Measurements from ENCODE around the gene MAP4K4. TPM values are rescaled to one million over a fixed set of nuclear protein-coding genes. Genes with fewer than 3 reads are reported as not detected.
"Not testable (repeated sequence)": the region's sequence is repeated elsewhere in the genome, so short reads cannot be mapped to it uniquely, and the experiment has no call there.

MAP4K4 gene
- polyA plus RNA-seq, 1 donor (not counting 4 experiments of a cell fraction or from before 2014, with no cell fraction given) = 84.1 TPM

DNA sequence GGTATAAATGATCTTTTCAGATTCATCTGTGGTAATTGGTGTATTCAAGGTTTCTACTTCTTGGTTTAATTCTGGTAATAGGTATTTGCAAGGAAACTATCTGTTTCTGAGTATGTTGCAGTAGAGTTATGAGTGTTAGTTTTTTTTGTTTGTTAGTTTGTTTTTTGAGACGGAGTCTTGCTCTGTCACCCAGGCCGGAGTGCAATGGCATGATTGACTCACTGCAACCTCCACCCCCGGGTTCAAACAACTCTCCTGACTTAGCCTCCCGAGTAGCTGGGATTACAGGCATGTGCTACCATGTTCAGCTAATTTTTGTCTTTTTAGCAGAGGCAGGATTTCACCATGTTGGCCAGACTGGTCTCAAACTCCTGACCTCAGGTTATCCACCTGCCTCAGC is 233.3 kb downstream of the MAP4K4 start:
- no peak for TF ChIP-seq EZH2 (IDR thresholded peaks at IDR 0.05; ENCODE audit: low read length)
- TF ChIP-seq, protein P1, sequence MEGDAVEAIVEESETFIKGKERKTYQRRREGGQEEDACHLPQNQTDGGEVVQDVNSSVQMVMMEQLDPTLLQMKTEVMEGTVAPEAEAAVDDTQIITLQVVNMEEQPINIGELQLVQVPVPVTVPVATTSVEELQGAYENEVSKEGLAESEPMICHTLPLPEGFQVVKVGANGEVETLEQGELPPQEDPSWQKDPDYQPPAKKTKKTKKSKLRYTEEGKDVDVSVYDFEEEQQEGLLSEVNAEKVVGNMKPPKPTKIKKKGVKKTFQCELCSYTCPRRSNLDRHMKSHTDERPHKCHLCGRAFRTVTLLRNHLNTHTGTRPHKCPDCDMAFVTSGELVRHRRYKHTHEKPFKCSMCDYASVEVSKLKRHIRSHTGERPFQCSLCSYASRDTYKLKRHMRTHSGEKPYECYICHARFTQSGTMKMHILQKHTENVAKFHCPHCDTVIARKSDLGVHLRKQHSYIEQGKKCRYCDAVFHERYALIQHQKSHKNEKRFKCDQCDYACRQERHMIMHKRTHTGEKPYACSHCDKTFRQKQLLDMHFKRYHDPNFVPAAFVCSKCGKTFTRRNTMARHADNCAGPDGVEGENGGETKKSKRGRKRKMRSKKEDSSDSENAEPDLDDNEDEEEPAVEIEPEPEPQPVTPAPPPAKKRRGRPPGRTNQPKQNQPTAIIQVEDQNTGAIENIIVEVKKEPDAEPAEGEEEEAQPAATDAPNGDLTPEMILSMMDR (optimal IDR thresholded peaks at IDR 0.05 in 1 of 3, IDR thresholded peaks at IDR 0.05 in 1 of 3, conservative IDR thresholded peaks at IDR 0.05 in 1 of 3; ENCODE audit: extremely low read depth in 1 of 3, insufficient read depth in 2 of 3, low read length in 3 of 3) = no peak
- no peaks in the 10 kb centered on the region for H3K36me3 ChIP-seq (ENCODE audit: control insufficient read depth in 2 of 2, extremely low read depth in 1 of 2, insufficient read depth in 2 of 2, low read length in 2 of 2)
- peaks cover 8% of the 10 kb centered on the region for H3K9me3 ChIP-seq (ENCODE audit: control insufficient read depth, low read depth, low read length)
- H3K4me2 ChIP-seq (ENCODE audit: control insufficient read depth, extremely low read depth, insufficient read depth, low read depth, low read length) = no peak overlapping the region
- dilution Hi-C loops (cut with MboI; ENCODE audit: extremely low pct_ligation_motif_present, low sequenced_read_pairs) = no loop called here
- H4K20me1 ChIP-seq (ENCODE audit: control insufficient read depth, extremely low read depth, insufficient read depth, low read length) = no peaks in the 10 kb centered on the region
- no peaks in the 10 kb centered on the region for H3K9me1 ChIP-seq (ENCODE audit: control insufficient read depth, extremely low read depth, insufficient read depth, low read length)
- DNase-seq (ENCODE audit: low read depth, low spot score) (no peak), FAIRE-seq (no peak)
- H3K27ac ChIP-seq (ENCODE audit: control insufficient read depth, insufficient read depth, low read length) = no peak overlapping the region
- H3K9ac ChIP-seq (ENCODE audit: control insufficient read depth, extremely low read depth, insufficient read depth, low read length) = no peak overlapping the region
- H2AFZ ChIP-seq (ENCODE audit: control insufficient read depth, low read length) = no peak overlapping the region
- no peak overlapping the region for H3K4me3 ChIP-seq (ENCODE audit: control insufficient read depth in 2 of 3, extremely low read depth in 1 of 3, insufficient read depth in 2 of 3, low read depth in 1 of 3, low read length in 3 of 3)
- no peaks in the 10 kb centered on the region for H3K79me2 ChIP-seq (ENCODE audit: control insufficient read depth, insufficient read depth, low read length)
- no peaks in the 10 kb centered on the region for H3K27me3 ChIP-seq (ENCODE audit: control insufficient read depth, extremely low read depth, insufficient read depth, low read length)
- no peaks in the 10 kb centered on the region for H3K4me1 ChIP-seq (ENCODE audit: control insufficient read depth, extremely low read depth, insufficient read depth, low read length)

DNA sequence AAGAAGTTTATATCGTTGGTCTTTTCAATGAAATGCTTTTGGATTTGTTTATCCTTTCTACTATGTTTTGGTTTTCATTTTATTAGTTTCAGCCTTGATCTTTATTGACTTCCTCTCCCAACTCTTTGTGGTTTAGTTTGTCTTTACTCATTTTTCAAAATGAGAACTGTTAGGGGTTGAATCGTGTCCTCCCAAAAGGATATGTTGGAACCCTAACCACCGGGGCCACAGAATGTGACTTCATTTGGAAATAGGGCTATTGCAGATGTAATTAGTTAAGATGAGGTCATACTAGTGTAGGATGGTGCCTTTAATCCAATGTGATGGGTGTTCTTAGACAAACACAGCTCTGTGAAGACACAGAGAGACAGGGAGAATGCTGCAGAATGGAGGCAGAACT is 233.9 kb downstream of the MAP4K4 start:
- dilution Hi-C loops (cut with MboI; ENCODE audit: extremely low pct_ligation_motif_present, low sequenced_read_pairs) = no loop called here

DNA sequence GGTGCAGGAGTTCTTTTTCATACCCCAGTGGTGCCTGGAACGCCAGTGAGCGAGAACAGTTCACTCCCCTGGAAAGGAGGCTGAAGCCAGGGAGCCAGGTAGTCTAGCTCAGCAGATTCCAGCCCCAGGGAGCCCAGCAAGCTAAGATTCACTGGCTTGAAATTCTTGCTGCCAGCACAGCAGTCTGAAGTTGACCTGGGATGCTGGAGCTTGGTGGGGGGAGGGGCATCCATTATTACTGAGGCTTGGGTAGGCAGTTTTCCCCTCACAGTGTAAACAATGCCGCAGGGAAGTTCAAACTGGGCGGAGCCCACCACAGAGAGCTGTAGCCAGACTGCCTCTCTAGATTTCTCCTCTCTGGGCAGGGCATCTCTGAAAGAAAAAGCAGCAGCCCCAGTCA is 238.3 kb downstream of the MAP4K4 start:
- FAIRE-seq; H4K20me1 ChIP-seq (ENCODE audit: control insufficient read depth, extremely low read depth, insufficient read depth, low read length); DNase-seq (ENCODE audit: low read depth, low spot score); H3K79me2 ChIP-seq (ENCODE audit: control insufficient read depth, insufficient read depth, low read length); H3K36me3 ChIP-seq (ENCODE audit: control insufficient read depth in 2 of 2, extremely low read depth in 1 of 2, insufficient read depth in 2 of 2, low read length in 2 of 2); H3K9me1 ChIP-seq (ENCODE audit: control insufficient read depth, extremely low read depth, insufficient read depth, low read length); H3K27ac ChIP-seq (ENCODE audit: control insufficient read depth, insufficient read depth, low read length); H3K9ac ChIP-seq (ENCODE audit: control insufficient read depth, extremely low read depth, insufficient read depth, low read length); H3K4me2 ChIP-seq (ENCODE audit: control insufficient read depth, extremely low read depth, insufficient read depth, low read depth, low read length); H3K9me3 ChIP-seq (ENCODE audit: control insufficient read depth, low read depth, low read length); dilution Hi-C loops (cut with MboI; ENCODE audit: extremely low pct_ligation_motif_present, low sequenced_read_pairs); H3K4me3 ChIP-seq (ENCODE audit: control insufficient read depth in 2 of 3, extremely low read depth in 1 of 3, insufficient read depth in 2 of 3, low read depth in 1 of 3, low read length in 3 of 3); H2AFZ ChIP-seq (ENCODE audit: control insufficient read depth, low read length); H3K27me3 ChIP-seq (ENCODE audit: control insufficient read depth, extremely low read depth, insufficient read depth, low read length); H3K4me1 ChIP-seq (ENCODE audit: control insufficient read depth, extremely low read depth, insufficient read depth, low read length): not testable (repeated sequence)

More for the DNA sequence above, 233.9 kb downstream of the MAP4K4 start:
- FAIRE-seq = no peak
- no peaks in the 10 kb centered on the region for H3K9me1 ChIP-seq (ENCODE audit: control insufficient read depth, extremely low read depth, insufficient read depth, low read length)
- DNase-seq (ENCODE audit: low read depth, low spot score) = no peak
- no peaks in the 10 kb centered on the region for H3K4me1 ChIP-seq (ENCODE audit: control insufficient read depth, extremely low read depth, insufficient read depth, low read length)
- no peaks in the 10 kb centered on the region for H4K20me1 ChIP-seq (ENCODE audit: control insufficient read depth, extremely low read depth, insufficient read depth, low read length)
- H3K4me3 ChIP-seq (ENCODE audit: control insufficient read depth in 2 of 3, extremely low read depth in 1 of 3, insufficient read depth in 2 of 3, low read depth in 1 of 3, low read length in 3 of 3) = no peak overlapping the region
- H3K9ac ChIP-seq (ENCODE audit: control insufficient read depth, extremely low read depth, insufficient read depth, low read length) = no peak overlapping the region
- H3K27ac ChIP-seq (ENCODE audit: control insufficient read depth, insufficient read depth, low read length) = no peak overlapping the region
- H3K4me2 ChIP-seq (ENCODE audit: control insufficient read depth, extremely low read depth, insufficient read depth, low read depth, low read length) = no peak overlapping the region
- no peaks in the 10 kb centered on the region for H3K27me3 ChIP-seq (ENCODE audit: control insufficient read depth, extremely low read depth, insufficient read depth, low read length)
- no peaks in the 10 kb centered on the region for H3K36me3 ChIP-seq (ENCODE audit: control insufficient read depth in 2 of 2, extremely low read depth in 1 of 2, insufficient read depth in 2 of 2, low read length in 2 of 2)
- no peak for TF ChIP-seq EZH2 (IDR thresholded peaks at IDR 0.05; ENCODE audit: low read length)
- TF ChIP-seq, protein P1 (optimal IDR thresholded peaks at IDR 0.05 in 1 of 3, IDR thresholded peaks at IDR 0.05 in 1 of 3, conservative IDR thresholded peaks at IDR 0.05 in 1 of 3; ENCODE audit: extremely low read depth in 1 of 3, insufficient read depth in 2 of 3, low read length in 3 of 3) = no peak
- H2AFZ ChIP-seq (ENCODE audit: control insufficient read depth, low read length) = no peak overlapping the region
- peaks cover 7% of the 10 kb centered on the region for H3K9me3 ChIP-seq (ENCODE audit: control insufficient read depth, low read depth, low read length)
- H3K79me2 ChIP-seq (ENCODE audit: control insufficient read depth, insufficient read depth, low read length) = no peaks in the 10 kb centered on the region
